GM12878 (cell line): Measurements from ENCODE around the gene PCCA. TPM values are rescaled to one million over a fixed set of nuclear protein-coding genes. Genes with fewer than 3 reads are reported as not detected.

Source experiments
- ATAC-seq: fragments of 200-7000 bp; cut with Tn5 transposase; 3 replicates; pipeline ENCODE4 v1.9.1; 2020; ENCODE audit warnings: mild to moderate bottlenecking, moderate library complexity
- BruUV-seq: library from RNA; stranded (reverse); fragments of 400-500 nt; replicated peaks from 2 replicates; lab custom pipeline; 2021; lab: Mats Ljungman, UMichigan
- CTCF ChIA-PET: fragments of 300-600 bp; sonication (Branson Sonifier 250); formaldehyde crosslinking; extraction: SDS; loops from one replicate; lab custom pipeline; 2021; ENCODE audit warnings: inconsistent platforms; lab: Yijun Ruan, JAX
- POLR2A ChIA-PET: fragments of 350-600 bp; formaldehyde crosslinking; extraction: SDS; loops from one replicate; lab custom pipeline; 2021; ENCODE audit warnings: inconsistent platforms; lab: Charles Lee
- RAD21 ChIA-PET: fragments of 300-600 bp; sonication (Branson Sonifier 250); formaldehyde crosslinking; loops from one replicate; lab custom pipeline; 2023; ENCODE audit warnings: antibody characterized with exemption; ENCODE audit not compliant: unreplicated experiment; lab: Charles Lee
- SMC1A ChIA-PET: fragments of 300-600 bp; sonication (Branson Sonifier 250); formaldehyde crosslinking; loops from one replicate; lab custom pipeline; 2023; ENCODE audit not compliant: unreplicated experiment, uncharacterized antibody; lab: Charles Lee
- DNase-seq: peaks from one replicate; pipeline ENCODE4 v3.0.0-alpha.2; 2011; ENCODE audit warnings: low read depth, low spot score
- FAIRE-seq: peaks from 3 replicates; lab custom pipeline; 2011; peaks lifted over from hg19 to GRCh38; lab: Jason Lieb, UNC
- H2AFZ ChIP-seq: 2 replicates; pipeline ENCODE4 v1.6.0; 2011; ENCODE audit warnings: low read depth, low read length, control low read depth; ENCODE audit not compliant: control insufficient read depth
- H3K27ac ChIP-seq: 2 replicates; pipeline ENCODE4 v1.5.1; 2011; ENCODE audit warnings: control low read depth; ENCODE audit not compliant: control insufficient read depth, insufficient read depth
- H3K27me3 ChIP-seq, 2 experiments: replicated peaks in 1 of 2; 2 replicates each; pipeline versions ENCODE4 v1.6.0 to v1.6.1; 2011; ENCODE audit warnings: low read length in 1 of 2; ENCODE audit not compliant: control insufficient read depth in 2 of 2, insufficient read depth in 2 of 2
- H3K36me3 ChIP-seq, 2 experiments: 2 replicates each; pipeline ENCODE4 v1.5.1; 2011; ENCODE audit warnings: low read length in 1 of 2; ENCODE audit not compliant: control insufficient read depth in 2 of 2, insufficient read depth in 2 of 2
- H3K4me1 ChIP-seq: 2 replicates; pipeline ENCODE4 v1.6.1; 2011; ENCODE audit warnings: mild to moderate bottlenecking, low read length, moderate library complexity, mixed read lengths; ENCODE audit not compliant: control insufficient read depth, insufficient read depth
- H3K4me2 ChIP-seq: 2 replicates; pipeline ENCODE4 v1.6.0; 2011; ENCODE audit warnings: control low read depth; ENCODE audit not compliant: control insufficient read depth, insufficient read depth
- H3K4me3 ChIP-seq: fragments of 200-600 bp; sonication (generic); 2 replicates; pipeline ENCODE4 v1.5.1; 2016
- H3K79me2 ChIP-seq: 2 replicates; pipeline ENCODE4 v1.6.0; 2011; ENCODE audit warnings: low read length; ENCODE audit not compliant: control insufficient read depth, insufficient read depth
- H3K9ac ChIP-seq: 2 replicates; pipeline ENCODE4 v1.8.0; 2011; ENCODE audit warnings: low read length, control low read depth, mixed read lengths; ENCODE audit not compliant: control insufficient read depth, insufficient read depth
- H3K9me3 ChIP-seq: replicated peaks from 3 replicates; pipeline ENCODE4 v1.5.1; 2011; ENCODE audit warnings: mild to moderate bottlenecking, low read length; ENCODE audit not compliant: control insufficient read depth, insufficient read depth
- H4K20me1 ChIP-seq: 2 replicates; pipeline ENCODE4 v1.6.0; 2011; ENCODE audit not compliant: control insufficient read depth, insufficient read depth
- ASH2L ChIP-seq: fragments of 300-600, 200-600 bp; sonication (generic); IDR thresholded peaks from 2 replicates; pipeline ENCODE4 v1.6.1; 2017; ENCODE audit warnings: low read depth, mild to moderate bottlenecking, borderline replicate concordance
- ATF7 ChIP-seq: fragments of 450-650 bp; IDR thresholded peaks from 2 replicates; pipeline ENCODE4 v1.6.1; 2016; ENCODE audit warnings: low read depth, mild to moderate bottlenecking
- CHD4 ChIP-seq: fragments of 200-600 bp; sonication (generic); IDR thresholded peaks from 2 replicates; pipeline ENCODE4 v1.6.1; 2016; ENCODE audit warnings: mild to moderate bottlenecking
- MTA3 ChIP-seq: IDR thresholded peaks from 2 replicates; pipeline ENCODE4 v1.6.1; 2012; ENCODE audit warnings: low read length, inconsistent platforms, borderline replicate concordance
- MXI1 ChIP-seq: fragments of 150-350 bp; IDR thresholded peaks from 2 replicates; pipeline ENCODE4 v1.6.1; 2011; ENCODE audit warnings: low read depth, mild to moderate bottlenecking, inconsistent platforms, low read length, improper control_type of control experiment
- PML ChIP-seq: IDR thresholded peaks from 2 replicates; pipeline ENCODE4 v1.6.1; 2012; ENCODE audit warnings: low read length, inconsistent platforms
- RAD51 ChIP-seq: fragments of 450-650 bp; IDR thresholded peaks from 2 replicates; pipeline ENCODE4 v1.6.1; 2016; ENCODE audit warnings: moderate library complexity, mild to moderate bottlenecking, inconsistent platforms
- RUNX3 ChIP-seq: IDR thresholded peaks from 2 replicates; pipeline ENCODE4 v1.6.1; 2012; ENCODE audit warnings: low read length, inconsistent platforms
- TCF3 ChIP-seq: IDR thresholded peaks from 2 replicates; pipeline ENCODE4 v1.6.1; 2012; ENCODE audit warnings: low read depth, mild to moderate bottlenecking, low read length, borderline replicate concordance; ENCODE audit not compliant: insufficient read depth
- TCF7 ChIP-seq: IDR thresholded peaks from 2 replicates; pipeline ENCODE4 v1.6.1; 2014; ENCODE audit warnings: antibody characterized with exemption, borderline replicate concordance
- WGBS: methylation state at CpG from one replicate; pipeline ENCODE4 v1.1.6; 2016; ENCODE audit warnings: low lambda C conversion rate; ENCODE audit not compliant: insufficient replicate concordance, insufficient coverage; ENCODE audit errors: missing lambda C conversion rate; 5-methylcytosine and 5-hydroxymethylcytosine counted together
- in situ Hi-C: fragments of 300-500 bp; cut with MboI; formaldehyde crosslinking; loops from 9 replicates; pipeline ENCODE4 v1.14.3; 2018; ENCODE audit warnings: mixed read lengths
- intact Hi-C: fragments of 100-400 bp; cut with micrococcal nuclease; formaldehyde crosslinking; loops from one replicate; pipeline ENCODE4 v1.14.2; 2022; ENCODE audit not compliant: unreplicated experiment
- polyA plus RNA-seq, 11 experiments: library from polyadenylated mRNA; depleted of rRNA in 4 of 11; unstranded in 6 of 11; stranded (reverse) in 5 of 11; fragments of >200 nt; fragmentation: Nextera tagmentation in 4 of 11; fragmentation: Illumina TruSeq in 1 of 11; extraction: Ambion mirVana in 4 of 11; extraction: Trizol in 1 of 11; gene quantifications; 1 replicate in 1 of 11; 2 replicates in 10 of 11; pipeline versions ENCODE4 v1.2.1 to v1.2.3, GENCODE V29; 2011 to 2016; ENCODE audit warnings: inconsistent platforms in 2 of 11, missing spikeins in 2 of 11, low read depth in 1 of 11
- total RNA-seq, 4 experiments: library from RNA; depleted of rRNA in 3 of 4; stranded (reverse); fragments of >200 nt in 3 of 4; fragmentation: Illumina TruSeq in 1 of 4; extraction: Trizol in 1 of 4; gene quantifications; 2 replicates each; pipeline versions ENCODE4 v1.2.1 to v1.2.3, GENCODE V29; 2013 to 2021
- TF ChIP-seq, protein P1 (sequence below): fragments of 450-650 bp; formaldehyde crosslinking; IDR thresholded peaks from 2 replicates; pipeline ENCODE4 v1.5.0; 2022; ENCODE audit warnings: mild to moderate bottlenecking, missing genetic modification characterization
- TF ChIP-seq, protein P2 (sequence below): IDR thresholded peaks from 2 replicates; pipeline ENCODE4 v1.6.1; 2012; ENCODE audit warnings: improper control_type of control experiment, low read depth, low read length; ENCODE audit not compliant: insufficient replicate concordance

The PCCA gene
- total and polyA plus RNA-seq, 10 of the 15 experiments (the other 5 are each of a cell fraction or from before 2014, with no cell fraction given): 5.9 to 18.2 (median 12.4) TPM

- BruUV-seq: no TSS peak
- FAIRE-seq (no peak), ATAC-seq (no peak), DNase-seq (no peak)
- POLR2A ChIA-PET: no interaction called here
- H3K9me3 ChIP-seq: no peaks in the 10 kb centered on the region
- RAD21 ChIA-PET: no interaction called here
- H3K4me1 ChIP-seq: no peaks in the 10 kb centered on the region
- TF ChIP-seq MXI1 (no peak), CHD4 (no peak), MTA3 (no peak), PML (no peak), TCF7 (no peak), ASH2L (no peak), ATF7 (no peak), RAD51 (no peak), RUNX3 (no peak), TCF3 (no peak)
- TF ChIP-seq, protein P1, sequence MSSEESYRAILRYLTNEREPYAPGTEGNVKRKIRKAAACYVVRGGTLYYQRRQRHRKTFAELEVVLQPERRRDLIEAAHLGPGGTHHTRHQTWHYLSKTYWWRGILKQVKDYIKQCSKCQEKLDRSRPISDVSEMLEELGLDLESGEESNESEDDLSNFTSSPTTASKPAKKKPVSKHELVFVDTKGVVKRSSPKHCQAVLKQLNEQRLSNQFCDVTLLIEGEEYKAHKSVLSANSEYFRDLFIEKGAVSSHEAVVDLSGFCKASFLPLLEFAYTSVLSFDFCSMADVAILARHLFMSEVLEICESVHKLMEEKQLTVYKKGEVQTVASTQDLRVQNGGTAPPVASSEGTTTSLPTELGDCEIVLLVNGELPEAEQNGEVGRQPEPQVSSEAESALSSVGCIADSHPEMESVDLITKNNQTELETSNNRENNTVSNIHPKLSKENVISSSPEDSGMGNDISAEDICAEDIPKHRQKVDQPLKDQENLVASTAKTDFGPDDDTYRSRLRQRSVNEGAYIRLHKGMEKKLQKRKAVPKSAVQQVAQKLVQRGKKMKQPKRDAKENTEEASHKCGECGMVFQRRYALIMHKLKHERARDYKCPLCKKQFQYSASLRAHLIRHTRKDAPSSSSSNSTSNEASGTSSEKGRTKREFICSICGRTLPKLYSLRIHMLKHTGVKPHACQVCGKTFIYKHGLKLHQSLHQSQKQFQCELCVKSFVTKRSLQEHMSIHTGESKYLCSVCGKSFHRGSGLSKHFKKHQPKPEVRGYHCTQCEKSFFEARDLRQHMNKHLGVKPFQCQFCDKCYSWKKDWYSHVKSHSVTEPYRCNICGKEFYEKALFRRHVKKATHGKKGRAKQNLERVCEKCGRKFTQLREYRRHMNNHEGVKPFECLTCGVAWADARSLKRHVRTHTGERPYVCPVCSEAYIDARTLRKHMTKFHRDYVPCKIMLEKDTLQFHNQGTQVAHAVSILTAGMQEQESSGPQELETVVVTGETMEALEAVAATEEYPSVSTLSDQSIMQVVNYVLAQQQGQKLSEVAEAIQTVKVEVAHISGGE (CRISPR knock-in tag): no peak
- TF ChIP-seq, protein P2, sequence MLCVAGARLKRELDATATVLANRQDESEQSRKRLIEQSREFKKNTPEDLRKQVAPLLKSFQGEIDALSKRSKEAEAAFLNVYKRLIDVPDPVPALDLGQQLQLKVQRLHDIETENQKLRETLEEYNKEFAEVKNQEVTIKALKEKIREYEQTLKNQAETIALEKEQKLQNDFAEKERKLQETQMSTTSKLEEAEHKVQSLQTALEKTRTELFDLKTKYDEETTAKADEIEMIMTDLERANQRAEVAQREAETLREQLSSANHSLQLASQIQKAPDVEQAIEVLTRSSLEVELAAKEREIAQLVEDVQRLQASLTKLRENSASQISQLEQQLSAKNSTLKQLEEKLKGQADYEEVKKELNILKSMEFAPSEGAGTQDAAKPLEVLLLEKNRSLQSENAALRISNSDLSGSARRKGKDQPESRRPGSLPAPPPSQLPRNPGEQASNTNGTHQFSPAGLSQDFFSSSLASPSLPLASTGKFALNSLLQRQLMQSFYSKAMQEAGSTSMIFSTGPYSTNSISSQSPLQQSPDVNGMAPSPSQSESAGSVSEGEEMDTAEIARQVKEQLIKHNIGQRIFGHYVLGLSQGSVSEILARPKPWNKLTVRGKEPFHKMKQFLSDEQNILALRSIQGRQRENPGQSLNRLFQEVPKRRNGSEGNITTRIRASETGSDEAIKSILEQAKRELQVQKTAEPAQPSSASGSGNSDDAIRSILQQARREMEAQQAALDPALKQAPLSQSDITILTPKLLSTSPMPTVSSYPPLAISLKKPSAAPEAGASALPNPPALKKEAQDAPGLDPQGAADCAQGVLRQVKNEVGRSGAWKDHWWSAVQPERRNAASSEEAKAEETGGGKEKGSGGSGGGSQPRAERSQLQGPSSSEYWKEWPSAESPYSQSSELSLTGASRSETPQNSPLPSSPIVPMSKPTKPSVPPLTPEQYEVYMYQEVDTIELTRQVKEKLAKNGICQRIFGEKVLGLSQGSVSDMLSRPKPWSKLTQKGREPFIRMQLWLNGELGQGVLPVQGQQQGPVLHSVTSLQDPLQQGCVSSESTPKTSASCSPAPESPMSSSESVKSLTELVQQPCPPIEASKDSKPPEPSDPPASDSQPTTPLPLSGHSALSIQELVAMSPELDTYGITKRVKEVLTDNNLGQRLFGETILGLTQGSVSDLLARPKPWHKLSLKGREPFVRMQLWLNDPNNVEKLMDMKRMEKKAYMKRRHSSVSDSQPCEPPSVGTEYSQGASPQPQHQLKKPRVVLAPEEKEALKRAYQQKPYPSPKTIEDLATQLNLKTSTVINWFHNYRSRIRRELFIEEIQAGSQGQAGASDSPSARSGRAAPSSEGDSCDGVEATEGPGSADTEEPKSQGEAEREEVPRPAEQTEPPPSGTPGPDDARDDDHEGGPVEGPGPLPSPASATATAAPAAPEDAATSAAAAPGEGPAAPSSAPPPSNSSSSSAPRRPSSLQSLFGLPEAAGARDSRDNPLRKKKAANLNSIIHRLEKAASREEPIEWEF: no peak
- WGBS: 34% methylated on average over 2 of the region's 2 CpGs
- CTCF ChIA-PET: no interaction called here
- no peaks in the 10 kb centered on the region for H3K36me3 ChIP-seq
- H3K27me3 ChIP-seq: no peaks in the 10 kb centered on the region
- H3K4me2 ChIP-seq: no peak overlapping the region
- SMC1A ChIA-PET: no interaction called here
- in situ Hi-C loops (no loop called here), intact Hi-C loops (no loop called here)
- H2AFZ ChIP-seq: no peak overlapping the region
- H4K20me1 ChIP-seq: no peaks in the 10 kb centered on the region
- H3K27ac ChIP-seq: no peak overlapping the region
- H3K79me2 ChIP-seq: no peaks in the 10 kb centered on the region
- H3K4me3 ChIP-seq: no peak overlapping the region
- no peak overlapping the region for H3K9ac ChIP-seq
These were observed 132.3 kb downstream of the PCCA start for GRCh38 chr13:100221166-100221565.
